ACC112 (cell line): Measurements from ENCODE around the gene CYP4F11.
"Not testable (repeated sequence)": the region's sequence is repeated elsewhere in the genome, so short reads cannot be mapped to it uniquely, and the experiment has no call there.

Experiments
- H2AFZ ChIP-seq: fragments of 200-600 bp; sonication (generic); one replicate; pipeline ENCODE4 v1.6.0; 2017; ENCODE audit warnings: antibody characterized with exemption, low read length; ENCODE audit not compliant: unreplicated experiment
- H3K27ac ChIP-seq: fragments of 200-600 bp; sonication (generic); 2 replicates; pipeline ENCODE4 v1.5.1; 2014; ENCODE audit warnings: low read depth, mild to moderate bottlenecking, antibody characterized with exemption, low read length, moderate library complexity
- H3K27me3 ChIP-seq: fragments of 200-600 bp; sonication (generic); 2 replicates; pipeline ENCODE4 v1.6.1; 2014; ENCODE audit warnings: mild to moderate bottlenecking, antibody characterized with exemption, low read length, moderate library complexity, mixed read lengths; ENCODE audit not compliant: insufficient read depth
- H3K36me3 ChIP-seq: fragments of 200-600 bp; sonication (generic); 2 replicates; pipeline ENCODE4 v1.6.1; 2016; ENCODE audit warnings: mild to moderate bottlenecking, antibody characterized with exemption, low read length, moderate library complexity, mixed read lengths; ENCODE audit not compliant: insufficient read depth
- H3K4me1 ChIP-seq: fragments of 200-600 bp; sonication (generic); one replicate; pipeline ENCODE4 v1.6.1; 2016; ENCODE audit warnings: low read length, mixed read lengths; ENCODE audit not compliant: insufficient read depth, unreplicated experiment, control insufficient read depth
- H3K4me3 ChIP-seq: fragments of 200-600 bp; sonication (generic); 2 replicates; pipeline ENCODE4 v1.5.1; 2014; ENCODE audit warnings: mild to moderate bottlenecking, low read depth, low read length
- H3K79me2 ChIP-seq: fragments of 200-600 bp; sonication (generic); one replicate; pipeline ENCODE4 v1.6.0; 2016; ENCODE audit warnings: low read length; ENCODE audit not compliant: control insufficient read depth, unreplicated experiment, insufficient read depth

The CYP4F11 gene

GRCh38 chr19:15899561-15899960 is 34.8 kb downstream of the CYP4F11 start:
- H3K27ac ChIP-seq, H3K27me3 ChIP-seq, H3K4me1 ChIP-seq, H3K79me2 ChIP-seq, H3K36me3 ChIP-seq, H2AFZ ChIP-seq, H3K4me3 ChIP-seq: not testable (repeated sequence)

- Histone ChIP-seq H2AFZ (no peak within 1 kb of the TSS), H3K27me3 (peaks cover 8% of the 10 kb centered on the region; the same call in 1 of the 2 replicates)
These were observed 36.5 kb downstream of the CYP4F11 start, which contains the start of gene CYP4F2 for GRCh38 chr19:15897738-15898276. Gene CYP4F2 (minus strand): TSS chr19:15898074. CDS start chr19:15897611, 463 bp downstream.

DNA sequence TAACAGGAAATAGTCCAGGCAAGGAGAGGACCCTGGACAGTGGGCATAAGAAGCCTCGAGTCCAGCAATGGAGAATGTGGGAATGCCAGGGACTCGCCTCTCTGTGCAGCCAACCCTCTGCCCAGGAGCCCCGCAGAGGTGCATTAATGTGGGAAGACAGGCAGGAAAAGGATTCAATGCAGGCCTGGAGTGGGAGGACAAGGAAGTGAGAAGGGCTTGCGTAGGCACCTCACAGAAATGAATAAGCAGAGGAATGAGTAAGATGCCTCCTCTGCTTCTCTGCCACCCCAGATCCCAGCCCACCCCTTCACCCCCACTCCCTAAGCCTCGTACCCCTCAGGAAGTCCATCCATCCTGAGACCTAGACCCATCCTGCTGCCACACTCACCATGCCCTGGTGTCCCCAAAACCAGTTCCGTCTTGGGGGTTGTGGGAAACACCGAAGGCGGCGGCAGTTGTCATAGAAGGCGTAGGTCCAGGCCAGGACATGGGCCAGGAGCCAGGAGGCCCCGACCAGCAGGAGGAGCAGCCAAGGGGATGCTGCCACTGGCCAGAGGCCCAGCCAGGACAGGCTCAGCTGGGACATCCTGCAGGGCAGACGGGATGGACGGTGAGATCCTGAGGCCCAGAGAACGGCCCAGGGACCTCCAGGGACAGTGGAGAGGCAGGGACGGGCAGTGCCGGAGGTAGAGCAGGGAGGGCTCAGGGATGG is 37.1 kb downstream of the CYP4F11 start:
- Histone ChIP-seq H3K27me3 (peaks cover 8% of the 10 kb centered on the region; the same call in 1 of the 2 replicates), H3K79me2 (no peaks in the 10 kb centered on the region), H3K4me3 (no peak overlapping the region), H3K4me1 (no peaks in the 10 kb centered on the region), H3K27ac (no peak overlapping the region), H2AFZ (no peak overlapping the region), H3K36me3 (no peaks in the 10 kb centered on the region)

More at GRCh38 chr19:15897738-15898276, 36.5 kb downstream of the CYP4F11 start, which contains the start of gene CYP4F2:
- Histone ChIP-seq H3K36me3 (no peaks in the 10 kb centered on the region), H3K4me3 (no peak within 1 kb of the TSS), H3K27ac (no peak within 1 kb of the TSS), H3K4me1 (no peaks in the 10 kb centered on the region), H3K79me2 (no peaks in the 10 kb centered on the region)

GRCh38 chr19:15895876-15896430 is 38.4 kb downstream of the CYP4F11 start:
- Histone ChIP-seq H3K36me3 (no peaks in the 10 kb centered on the region), H3K4me1 (no peaks in the 10 kb centered on the region), H3K27me3 (peaks cover 5% of the 10 kb centered on the region; the same call in 1 of the 2 replicates)

GRCh38 chr19:15894359-15894758 is 40.0 kb downstream of the CYP4F11 start:
- H3K4me1 ChIP-seq, result no peaks in the 10 kb centered on the region
- no peaks in the 10 kb centered on the region for H3K27me3 ChIP-seq
- no peak overlapping the region for H3K4me3 ChIP-seq
- no peaks in the 10 kb centered on the region for H3K79me2 ChIP-seq
- H3K27ac ChIP-seq, result no peak overlapping the region
- no peak overlapping the region for H2AFZ ChIP-seq
- no peaks in the 10 kb centered on the region for H3K36me3 ChIP-seq

More at GRCh38 chr19:15895876-15896430, 38.4 kb downstream of the CYP4F11 start:
- Histone ChIP-seq H3K4me3 (no peak overlapping the region), H3K79me2 (no peaks in the 10 kb centered on the region), H2AFZ (no peak overlapping the region), H3K27ac (no peak overlapping the region)

- Histone ChIP-seq H3K27ac (no peak overlapping the region), H3K36me3 (no peaks in the 10 kb centered on the region), H3K4me1 (no peaks in the 10 kb centered on the region), H3K79me2 (no peaks in the 10 kb centered on the region), H2AFZ (no peak overlapping the region), H3K4me3 (no peak overlapping the region), H3K27me3 (no peaks in the 10 kb centered on the region)
These were observed 40.9 kb downstream of the CYP4F11 start for GRCh38 chr19:15893477-15893876.

- H2AFZ ChIP-seq, result no peak overlapping the region
- H3K4me1 ChIP-seq, result no peaks in the 10 kb centered on the region
- H3K27ac ChIP-seq, result no peak overlapping the region
- H3K4me3 ChIP-seq, result no peak overlapping the region
- H3K36me3 ChIP-seq, result no peaks in the 10 kb centered on the region
- no peaks in the 10 kb centered on the region for H3K79me2 ChIP-seq
- H3K27me3 ChIP-seq, result no peaks in the 10 kb centered on the region
These were observed 42.3 kb downstream of the CYP4F11 start for GRCh38 chr19:15892012-15892411.

DNA sequence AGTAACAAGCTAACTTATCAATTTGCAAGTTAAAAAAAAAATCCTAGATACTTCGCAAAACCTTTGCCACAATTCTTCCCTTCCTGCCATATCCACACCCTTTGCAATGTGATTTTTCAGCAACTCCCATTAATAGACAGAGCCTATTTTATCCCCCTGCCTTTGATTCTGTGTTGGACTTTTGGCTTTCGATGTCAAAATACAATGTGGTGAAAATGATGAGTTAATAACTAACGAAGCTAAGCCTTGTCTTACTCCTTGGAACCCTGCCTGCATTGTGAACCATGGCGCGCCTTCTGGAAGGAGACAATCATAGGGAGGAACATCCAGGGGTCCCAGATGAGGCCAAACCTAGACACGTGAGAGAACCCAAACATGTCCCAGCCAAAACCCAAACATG is 42.9 kb downstream of the CYP4F11 start:
- Histone ChIP-seq H3K4me3 (no peak overlapping the region), H2AFZ (no peak overlapping the region), H3K79me2 (no peaks in the 10 kb centered on the region), H3K4me1 (no peaks in the 10 kb centered on the region), H3K27ac (no peak overlapping the region), H3K27me3 (no peaks in the 10 kb centered on the region), H3K36me3 (no peaks in the 10 kb centered on the region)

- H3K79me2 ChIP-seq, H3K4me1 ChIP-seq, H3K36me3 ChIP-seq, H3K27me3 ChIP-seq, H3K27ac ChIP-seq, H3K4me3 ChIP-seq, H2AFZ ChIP-seq: not testable (repeated sequence)
These were observed 45.0 kb downstream of the CYP4F11 start for GRCh38 chr19:15889339-15889738.

- H3K27ac ChIP-seq, result no peak overlapping the region
- H3K36me3 ChIP-seq, result no peaks in the 10 kb centered on the region
- H3K4me1 ChIP-seq, result no peaks in the 10 kb centered on the region
- H2AFZ ChIP-seq, result no peak overlapping the region
- H3K4me3 ChIP-seq, result no peak overlapping the region
- H3K27me3 ChIP-seq, result 0 out of 2 replicates have a peak, but pooled peaks cover 3% of the 10 kb centered on the region
- no peaks in the 10 kb centered on the region for H3K79me2 ChIP-seq
These were observed 48.4 kb downstream of the CYP4F11 start for GRCh38 chr19:15885919-15886318.

DNA sequence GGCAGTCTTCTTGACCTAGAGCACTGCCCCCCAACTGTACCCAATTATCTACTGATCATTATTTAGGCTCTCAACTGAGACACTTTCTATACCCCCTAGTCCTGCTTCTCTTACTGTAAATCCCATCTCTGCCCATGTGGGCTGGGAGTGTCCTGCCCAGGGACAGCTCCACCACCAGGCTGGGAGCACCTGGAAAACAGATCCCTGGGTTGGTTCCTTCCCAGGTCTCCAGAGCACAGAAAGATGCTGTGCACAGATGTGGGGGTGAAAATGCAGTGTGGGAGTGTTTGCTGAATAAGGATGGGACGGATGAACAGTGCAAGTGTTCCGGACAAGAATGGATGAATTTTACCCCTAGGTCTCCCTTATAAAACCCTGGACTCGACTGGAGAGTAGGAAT is 49.2 kb downstream of the CYP4F11 start:
- Histone ChIP-seq H3K36me3 (no peaks in the 10 kb centered on the region), H3K79me2 (no peaks in the 10 kb centered on the region), H3K27me3 (0 out of 2 replicates have a peak, but pooled peaks cover 3% of the 10 kb centered on the region), H3K4me3 (no peak overlapping the region), H2AFZ (no peak overlapping the region), H3K27ac (no peak overlapping the region), H3K4me1 (no peaks in the 10 kb centered on the region)
